Left cardiac atrium (tissue), 4 donors: ENCODE results near the gene DNAI2. TPM values are rescaled to one million over a fixed set of nuclear protein-coding genes. Genes with fewer than 3 reads are reported as not detected.

Experiments used
- ATAC-seq, 2 donors: fragments of 200-7000 bp; cut with Tn5 transposase; one replicate each; pipeline ENCODE4 v1.9.1; 2020; ENCODE audit warnings: mild to moderate bottlenecking in 2 of 2, moderate library complexity in 2 of 2
- DNase-seq: peaks from one replicate; pipeline ENCODE4 v3.0.0-alpha.2; 2020
- intact Hi-C, 2 donors: fragments of 100-400 bp; cut with DNase I; formaldehyde crosslinking; loops; one replicate each; pipeline versions ENCODE4 v1.14.1 to v1.15.1; 2022 to 2023
- total RNA-seq, 2 donors: library from RNA; stranded (reverse); fragmentation: NEBNext Ultra II Directional; extraction: Animal tissue kit (Norgen Biotek cat#: 25700); gene quantifications; one replicate each; pipeline ENCODE4 v1.2.1, GENCODE V29; 2021
- donor health status: DM: no; HTN: yes; CAD: no.
- donor health status: DM: no; HTN: yes; CAD: no; lungs with severe emphysema.
- donor health status: DM: yes; HTN: yes; CAD: no.
- donor health status: Dilated cardiomyopathy.

The DNAI2 gene
- total RNA-seq, 2 donors from 2014 or later = not detected

DNA sequence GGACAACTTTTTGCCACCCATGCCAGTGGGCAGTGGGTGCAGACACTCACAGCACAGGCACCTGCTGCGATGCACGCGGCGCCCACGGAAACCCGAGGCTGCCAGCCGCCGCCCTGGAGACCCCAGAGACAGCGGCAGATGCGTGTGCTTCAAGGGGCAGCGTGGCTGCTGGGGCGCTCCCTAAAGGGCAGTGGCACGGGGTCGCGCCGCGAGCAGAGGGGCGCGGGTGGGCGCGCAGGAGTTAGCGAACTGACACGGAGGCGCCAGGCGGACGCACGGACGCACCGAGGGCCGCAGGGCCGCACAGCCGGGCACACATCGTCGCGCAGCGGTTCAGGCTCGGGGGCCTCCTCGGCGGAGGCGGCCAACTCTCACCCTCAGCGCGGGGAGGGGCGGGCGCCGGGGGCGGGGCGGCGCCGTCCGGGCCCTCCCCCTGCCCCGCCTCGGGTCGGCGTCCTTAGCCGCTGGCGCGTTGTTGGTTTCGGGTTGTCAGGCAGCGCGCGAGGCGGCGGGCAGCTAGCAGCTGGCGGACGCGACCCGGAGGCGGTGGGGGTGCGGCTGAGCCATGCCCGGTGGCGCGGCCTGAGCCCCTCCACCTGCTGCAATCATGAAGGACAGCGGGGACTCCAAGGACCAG, 51.8 kb downstream of the DNAI2 start, which contains the start of gene KIF19:
TSS of gene KIF19 (plus strand) at position 484 of the 637 bp plus-strand sequence. CDS start at position 608, 124 bp downstream.
- intact Hi-C loops = no loop called here
- peak; percentile 84 to 94 for ATAC-seq
- peak; percentile 69 for DNase-seq

DNA sequence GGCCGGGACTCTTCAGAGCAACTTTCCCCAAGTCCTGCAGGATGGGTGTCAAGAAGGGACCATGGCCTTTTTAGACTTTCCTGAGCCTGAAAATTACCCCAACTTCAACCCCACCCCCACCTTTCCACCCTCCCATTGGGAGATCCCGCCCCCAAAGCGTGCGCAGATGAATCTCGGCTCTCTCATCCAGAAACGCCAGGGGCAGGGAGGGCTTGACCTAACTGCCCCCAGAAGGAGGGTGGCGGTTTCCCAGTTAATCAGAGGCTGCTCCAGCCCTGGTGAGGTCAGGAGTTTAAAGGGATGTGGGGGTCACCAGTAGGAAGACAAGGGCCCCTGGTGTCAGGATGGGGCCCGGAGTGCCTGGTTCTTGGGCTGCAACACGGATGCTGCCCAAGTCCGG, 52.5 kb downstream of the DNAI2 start:
- DNase-seq (no peak), ATAC-seq (no peak)
- intact Hi-C loops = no loop called here

DNA sequence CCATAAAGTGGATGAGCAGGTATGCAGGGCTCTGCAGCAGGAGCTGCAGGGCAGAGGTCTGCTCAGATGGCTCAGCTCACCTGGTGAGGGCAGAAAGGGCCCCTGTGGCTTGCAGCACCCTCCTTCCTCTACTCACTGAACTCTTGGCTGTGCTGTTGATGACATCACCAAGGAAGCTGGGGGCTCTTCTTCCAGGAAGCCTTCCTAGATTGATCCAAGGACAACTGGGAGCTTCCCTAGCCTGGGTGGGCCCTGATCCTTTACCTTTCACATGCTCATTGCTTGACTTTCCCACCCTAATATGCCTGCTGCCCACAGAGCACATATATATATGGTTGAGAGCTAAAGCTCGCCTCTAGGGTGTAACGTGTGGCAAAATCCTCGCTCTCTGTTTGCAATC, 54.5 kb downstream of the DNAI2 start:
- DNase-seq = no peak
- ATAC-seq = no peak
- intact Hi-C loops = no loop called here

DNA sequence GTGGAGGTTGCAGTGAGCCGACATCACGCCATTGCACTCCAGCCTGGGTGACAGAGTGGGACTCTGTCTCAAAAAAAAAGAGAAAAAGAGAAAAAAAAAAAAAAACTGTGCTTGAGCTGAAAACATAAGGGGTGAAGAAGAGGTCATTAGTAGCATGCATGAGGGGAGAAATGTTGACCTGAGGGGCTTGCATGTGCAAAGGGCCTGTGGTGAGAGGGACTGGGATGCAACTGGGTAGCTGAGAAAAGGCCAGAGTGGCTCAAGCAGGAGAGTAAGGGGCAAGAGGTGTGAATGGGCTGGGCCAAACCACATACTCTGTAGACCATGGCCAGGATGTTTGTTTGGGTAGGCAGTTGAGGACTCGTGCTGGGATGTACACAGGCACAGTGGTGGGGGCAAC, 55.3 kb downstream of the DNAI2 start:
- DNase-seq (no peak), ATAC-seq (no peak)
- intact Hi-C loops = no loop called here

DNA sequence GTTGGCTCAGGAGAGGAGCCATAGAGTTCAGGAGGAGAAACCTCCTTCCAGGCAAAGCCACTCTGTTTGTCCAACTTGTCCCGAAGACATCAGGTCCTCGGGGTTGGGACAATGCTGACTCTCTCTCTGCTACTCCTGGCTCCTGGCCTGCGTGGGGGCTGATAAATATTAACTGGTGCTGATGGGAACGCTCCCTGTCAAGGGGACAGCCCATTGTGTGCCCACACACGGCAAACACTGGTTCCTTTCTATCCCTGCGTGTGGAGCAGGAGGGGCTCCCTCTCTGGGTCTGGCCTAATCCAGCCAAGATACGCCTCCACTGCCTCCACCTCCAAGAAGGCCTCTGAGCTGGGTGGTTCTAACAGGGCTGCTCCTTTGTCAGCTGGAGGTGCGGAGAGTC, 56.4 kb downstream of the DNAI2 start:
- intact Hi-C loops = no loop called here
- DNase-seq (no peak), ATAC-seq (no peak)

DNA sequence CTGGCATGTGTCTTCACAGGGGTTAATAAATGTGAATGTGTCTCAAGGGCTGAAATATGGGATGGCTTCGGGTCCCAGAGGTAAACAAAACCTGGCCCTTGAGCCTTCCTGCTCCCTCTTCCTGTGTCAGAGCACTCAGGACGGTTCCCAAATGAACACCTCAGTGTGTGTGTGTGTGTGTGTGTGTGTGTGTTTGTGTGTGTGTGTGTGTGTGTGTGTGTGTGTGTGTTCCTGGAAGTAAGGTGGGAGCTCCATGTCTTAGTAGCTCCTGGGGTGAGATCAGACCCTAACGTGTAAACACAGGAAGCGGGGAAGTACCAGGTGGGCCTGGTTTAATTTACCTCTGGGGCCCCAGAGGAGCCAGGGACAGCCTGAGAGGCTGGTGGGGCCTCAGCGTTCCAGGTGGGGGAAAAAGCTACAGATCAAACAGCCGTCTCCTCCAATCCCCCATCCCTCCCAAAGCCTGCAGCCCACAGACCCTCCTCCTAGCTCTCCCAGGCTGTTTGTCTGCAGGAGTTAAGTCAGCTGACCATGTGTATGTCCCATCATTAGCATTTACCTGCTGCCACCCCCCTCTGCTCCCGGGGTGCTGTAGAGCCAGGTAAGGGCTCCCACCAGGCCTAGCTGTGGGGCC, 58.1 kb downstream of the DNAI2 start:
- intact Hi-C loops = no loop called here
- DNase-seq = no peak

DNA sequence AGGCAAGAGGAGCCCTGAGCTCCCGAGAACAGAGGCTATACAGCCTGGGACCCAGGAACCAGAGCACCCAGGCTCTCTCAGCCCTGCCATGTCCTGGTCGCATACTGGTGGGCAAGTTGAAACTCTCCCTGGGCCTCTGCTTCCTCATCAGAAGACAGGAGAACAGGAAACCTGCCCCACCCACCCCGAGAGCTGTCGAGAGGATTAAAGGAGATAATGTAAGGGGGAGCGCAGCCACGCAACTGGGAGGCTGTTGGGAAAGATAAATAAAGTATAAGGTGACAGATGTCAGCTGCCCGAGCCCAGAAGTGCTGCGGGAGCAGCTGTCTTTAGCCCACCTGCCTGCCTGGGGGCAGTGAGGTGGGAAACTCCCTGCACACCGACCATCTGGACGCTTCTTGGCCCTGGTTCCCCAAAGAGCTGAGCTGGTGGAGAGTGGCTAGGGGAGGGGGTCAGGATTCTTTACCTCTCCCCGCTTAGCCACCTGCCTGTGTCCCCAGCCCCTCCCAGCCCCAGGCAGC, 58.8 kb downstream of the DNAI2 start:
- DNase-seq = no peak
- ATAC-seq = no peak
- intact Hi-C loops = no loop called here

More for the DNA sequence above, 58.1 kb downstream of the DNAI2 start:
- no peak for ATAC-seq

DNA sequence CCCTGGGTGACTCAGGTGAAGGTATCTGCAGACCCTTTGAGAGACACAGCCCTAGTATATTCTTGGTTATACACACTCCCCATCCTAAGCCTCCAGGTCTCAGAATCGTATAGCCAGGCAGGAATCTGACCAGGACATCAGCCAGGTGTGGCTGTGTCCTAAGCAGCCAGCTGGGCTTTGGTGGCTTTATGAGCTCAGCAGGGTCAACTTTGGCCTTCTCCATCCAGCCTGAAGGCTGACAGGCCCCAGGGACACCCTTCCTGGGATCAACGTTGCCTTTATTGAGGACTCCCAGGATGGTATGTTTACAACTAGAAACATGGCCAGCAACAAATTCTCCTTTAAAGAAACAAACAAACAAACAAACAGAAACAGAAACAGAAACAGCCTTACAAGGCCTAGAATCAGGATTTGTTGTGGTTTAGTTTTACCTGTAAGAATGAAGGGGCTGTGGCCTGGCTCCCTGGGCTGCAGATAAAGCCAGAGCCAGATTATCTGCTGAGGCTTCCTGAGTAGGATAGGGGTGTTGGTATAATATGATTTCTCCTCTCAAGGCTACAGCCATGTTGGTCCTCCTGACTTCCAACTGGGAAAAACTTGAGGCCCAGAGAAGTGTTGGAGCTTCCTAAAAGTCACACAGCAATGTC, 60.5 kb downstream of the DNAI2 start:
- DNase-seq (no peak), ATAC-seq (no peak)
- intact Hi-C loops = no loop called here

DNA sequence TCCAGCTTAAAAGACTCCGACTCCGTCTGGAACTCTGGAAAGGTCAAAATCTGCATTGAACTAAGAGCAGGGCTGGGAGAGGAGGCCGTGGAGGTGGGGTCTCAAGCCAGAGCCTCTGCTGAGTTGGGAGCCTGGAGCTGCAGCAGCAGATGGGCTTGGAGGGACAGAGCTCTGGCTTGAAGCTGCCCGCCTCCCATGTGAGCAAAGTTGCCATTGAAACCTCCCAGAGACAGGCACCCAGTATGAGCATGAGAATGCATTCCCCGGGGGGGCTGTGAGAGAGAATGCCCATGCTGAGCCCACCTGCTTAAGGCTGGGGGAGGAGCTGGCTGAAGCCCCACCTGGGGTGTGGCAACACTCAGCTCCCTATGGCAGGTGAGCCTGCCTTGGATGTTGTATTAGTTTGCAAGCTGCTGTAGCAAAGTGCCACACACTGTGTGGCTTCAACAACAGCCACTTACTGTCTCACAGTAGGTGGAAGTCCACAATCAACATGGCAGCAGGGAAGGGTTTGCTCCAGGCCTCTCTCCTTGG, 61.6 kb downstream of the DNAI2 start:
- DNase-seq (no peak), ATAC-seq (no peak)
- intact Hi-C loops = no loop called here

DNA sequence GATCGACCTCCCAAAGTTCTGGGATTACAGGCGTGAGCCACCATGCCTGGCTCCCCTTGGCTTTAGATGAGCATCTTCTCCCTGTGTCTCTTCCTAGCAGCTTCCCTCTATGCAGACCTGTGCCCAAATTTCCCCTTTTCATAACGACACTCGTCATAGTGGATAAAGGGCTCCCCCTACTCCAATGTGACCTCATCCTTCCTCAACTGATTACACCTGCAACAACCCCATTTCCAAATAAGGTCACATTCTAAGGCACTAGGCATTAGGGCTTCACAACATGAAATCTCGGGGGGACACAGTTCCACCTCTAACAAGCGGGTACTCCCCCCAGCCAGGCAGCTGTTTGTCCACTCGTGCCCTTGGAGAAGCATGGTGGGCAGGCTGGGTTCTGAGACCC, 62.3 kb downstream of the DNAI2 start:
- ATAC-seq = no peak
- DNase-seq = no peak
- intact Hi-C loops = no loop called here

DNA sequence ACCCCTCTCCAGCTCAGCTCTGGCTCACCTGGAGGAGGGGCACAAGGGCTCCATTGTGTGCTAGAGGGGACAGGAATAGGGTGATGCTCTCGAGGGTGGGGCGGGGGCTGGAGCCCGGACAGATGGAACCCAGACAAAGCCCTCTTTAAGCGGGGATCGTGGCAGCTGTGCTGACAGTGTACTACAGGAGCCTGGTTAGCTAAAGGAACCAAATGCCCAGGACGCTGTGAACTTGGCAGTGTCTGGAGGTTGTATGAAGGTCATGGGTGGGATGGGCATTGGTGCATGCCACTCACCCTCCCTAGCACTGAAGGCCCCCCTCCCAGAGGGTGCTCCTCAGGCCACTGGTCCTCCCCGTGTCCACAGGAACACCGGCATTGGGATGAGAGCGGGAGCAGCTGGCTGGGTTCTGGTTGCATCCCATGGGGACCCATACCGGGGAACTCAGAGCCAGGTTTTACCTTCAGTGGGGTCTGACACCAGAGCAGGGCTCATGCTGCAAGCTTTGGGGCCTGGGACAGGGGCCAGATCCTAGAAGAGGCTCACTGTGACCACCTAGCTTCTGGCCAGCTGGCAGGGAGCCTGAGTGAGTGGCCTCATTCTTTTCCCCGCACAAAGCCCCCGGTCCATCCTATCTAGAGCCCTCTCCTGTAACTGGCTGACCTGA, 63.9 kb downstream of the DNAI2 start:
- intact Hi-C loops = no loop called here
- no peak for DNase-seq

DNA sequence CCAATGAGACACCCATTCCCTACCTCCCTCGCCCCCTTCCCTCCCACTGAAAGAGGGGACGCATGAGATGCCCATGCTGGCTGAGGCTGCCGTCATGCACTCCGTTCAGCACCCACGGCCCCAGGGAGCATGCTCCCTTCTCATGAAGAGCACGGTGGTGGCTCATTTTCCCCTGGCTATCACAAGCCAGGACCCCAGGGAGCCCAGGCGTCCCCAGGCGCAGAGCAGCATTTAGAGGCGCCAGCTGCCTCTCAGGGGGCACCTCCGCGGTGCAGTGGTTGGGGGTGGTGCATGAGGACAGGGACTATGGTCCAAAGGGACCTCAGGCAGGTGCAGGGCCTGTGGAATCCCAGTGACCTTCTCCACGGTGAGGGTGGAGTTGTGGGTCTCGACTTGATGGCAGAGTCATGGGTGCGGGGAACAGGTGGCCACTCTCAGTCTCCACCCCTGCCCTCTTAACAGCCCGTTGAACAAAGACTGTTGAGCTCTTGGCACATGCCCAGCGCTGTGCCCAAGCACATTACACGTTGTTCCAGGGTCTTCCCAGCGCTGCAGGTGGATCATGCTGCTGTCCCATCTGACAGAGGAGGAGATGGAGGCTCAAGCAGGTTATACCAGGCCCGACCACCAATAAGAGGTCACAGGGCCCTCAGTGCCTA, 65.6 kb downstream of the DNAI2 start:
- ATAC-seq = no peak

More for the DNA sequence above, 63.9 kb downstream of the DNAI2 start:
- ATAC-seq = peak in 1 of 2 donors; percentile 46

DNA sequence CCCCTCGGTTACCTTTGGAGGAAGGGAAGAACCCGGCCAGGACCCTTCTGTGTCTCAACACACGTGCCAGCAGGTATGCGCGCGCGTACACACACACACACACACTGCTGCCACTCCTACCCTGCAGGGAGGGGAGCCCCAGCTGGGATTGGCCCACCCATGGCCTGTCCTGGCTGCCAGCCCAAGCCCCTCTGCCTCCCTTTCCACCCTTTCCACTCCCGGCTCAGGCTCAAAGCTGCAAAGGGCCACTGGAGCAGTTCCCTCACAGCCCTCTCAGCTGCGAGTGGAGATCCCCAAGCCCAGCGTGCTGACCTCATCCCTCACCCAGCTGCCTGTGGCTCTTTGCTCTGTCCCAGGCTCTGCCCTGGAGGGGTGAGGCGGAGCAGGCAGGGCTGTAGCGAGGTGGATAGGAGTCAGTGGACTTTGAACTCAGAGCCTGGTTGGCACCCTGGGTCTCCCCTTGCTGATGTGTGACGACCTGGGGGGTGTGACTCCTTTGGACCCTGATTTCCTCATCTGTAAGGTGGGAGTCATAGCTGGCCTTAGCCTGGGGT, 66.5 kb downstream of the DNAI2 start:
- ATAC-seq = no peak
- intact Hi-C loops = no loop called here
- no peak for DNase-seq

More for the DNA sequence above, 65.6 kb downstream of the DNAI2 start:
- DNase-seq = no peak
- intact Hi-C loops = no loop called here

DNA sequence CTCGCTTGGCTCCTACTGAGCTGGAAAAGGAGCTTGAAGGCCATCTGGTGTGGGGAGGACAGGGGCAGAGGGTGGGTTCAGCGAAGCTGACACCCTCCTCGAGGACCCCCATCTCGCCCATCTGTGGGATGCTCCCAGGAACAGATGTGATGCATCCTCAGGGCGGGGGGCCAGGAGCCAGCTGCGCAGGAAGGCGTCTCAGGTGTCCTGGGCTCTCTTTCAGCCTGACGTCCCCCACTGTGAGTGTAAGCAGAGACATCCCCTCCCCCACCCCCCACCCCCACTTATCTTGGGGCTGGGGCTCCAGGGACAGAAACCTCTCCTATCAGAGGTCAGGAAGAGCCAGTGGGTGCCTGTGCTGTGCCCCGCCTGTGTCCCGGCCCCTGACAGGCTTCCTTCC, 68.2 kb downstream of the DNAI2 start:
- ATAC-seq (no peak), DNase-seq (no peak)
- intact Hi-C loops = no loop called here

DNA sequence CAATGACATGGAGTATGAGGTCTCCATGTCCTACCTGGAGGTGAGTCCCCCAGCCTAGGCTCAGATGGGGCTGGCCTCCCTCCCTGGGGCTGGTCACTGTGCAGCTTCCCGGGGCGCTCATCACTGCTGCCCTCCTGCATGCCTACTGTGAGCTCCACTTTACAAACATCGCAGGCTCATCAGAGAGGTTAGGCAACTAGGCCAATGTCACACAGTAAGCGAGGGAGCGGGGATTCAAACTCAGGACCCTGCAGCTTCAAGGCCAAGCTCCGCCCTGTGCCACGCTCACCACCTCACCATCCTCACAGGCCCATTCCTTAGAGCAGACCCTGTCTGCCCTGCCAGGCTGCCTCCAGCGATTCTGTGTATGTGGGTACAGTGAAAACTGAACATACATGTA, 69.1 kb downstream of the DNAI2 start:
- intact Hi-C loops = no loop called here
- no peak for DNase-seq
- no peak for ATAC-seq

DNA sequence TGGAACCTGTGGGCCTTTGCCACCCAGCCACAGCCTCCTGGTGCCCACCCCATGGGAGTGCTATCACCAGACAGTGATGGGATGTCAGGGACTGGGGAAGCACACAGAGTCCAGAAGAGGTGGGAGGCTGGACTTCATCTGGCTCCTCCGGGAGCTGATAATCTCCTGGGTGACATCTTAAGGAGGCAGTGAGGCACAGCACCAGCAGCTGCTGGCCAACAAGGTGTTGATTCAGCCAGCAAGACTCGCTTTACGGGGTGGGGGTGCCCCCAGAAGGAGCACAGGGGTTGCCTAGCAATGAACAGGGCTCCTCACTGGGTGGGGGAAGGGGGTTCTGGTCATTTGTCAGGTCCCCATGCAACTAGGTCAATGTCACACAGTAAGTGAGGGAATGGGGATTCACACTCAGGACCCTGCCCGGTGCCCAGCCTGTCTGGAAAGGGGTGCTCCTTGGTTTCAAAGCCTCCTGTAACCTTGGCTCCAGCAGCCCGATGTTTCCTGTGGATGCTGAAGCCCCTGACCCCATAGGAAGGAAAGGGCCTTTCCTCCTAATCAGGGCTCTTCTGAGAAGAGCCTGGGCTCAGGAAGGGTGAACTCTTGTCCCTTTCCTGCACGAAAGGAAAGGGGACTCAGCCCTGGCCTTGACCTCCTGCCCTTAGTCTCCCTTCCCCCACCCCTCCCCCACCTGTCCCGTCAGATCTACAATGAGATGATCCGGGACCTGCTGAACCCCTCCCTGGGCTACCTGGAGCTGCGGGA, 69.7 kb downstream of the DNAI2 start:
- ATAC-seq (no peak), DNase-seq (no peak)
- intact Hi-C loops = no loop called here

DNA sequence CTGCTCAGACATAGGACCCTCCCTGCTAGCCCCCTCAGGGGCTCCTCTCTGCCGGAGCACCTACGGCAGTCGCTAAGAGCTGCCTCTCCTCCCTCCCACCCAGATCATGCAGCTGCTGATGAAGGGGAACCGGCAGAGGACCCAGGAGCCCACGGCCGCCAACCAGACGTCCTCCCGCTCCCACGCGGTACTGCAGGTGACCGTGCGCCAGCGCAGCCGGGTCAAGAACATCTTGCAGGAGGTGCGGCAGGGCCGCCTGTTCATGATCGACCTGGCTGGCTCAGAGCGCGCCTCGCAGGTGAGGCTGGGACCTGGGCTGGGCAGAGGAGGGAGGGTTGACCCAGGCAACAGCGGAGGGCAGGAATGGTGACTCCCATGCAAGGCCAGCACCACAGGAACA, 70.6 kb downstream of the DNAI2 start:
- ATAC-seq (no peak), DNase-seq (no peak)
- intact Hi-C loops = no loop called here
